COLO829 (cell line): ENCODE measurements around the gene BMP8B.
A peak's percentile ranks its signal among the peaks of the same experiment; 100 is the strongest.
"Not testable (repeated sequence)": the region's sequence is repeated elsewhere in the genome, so short reads cannot be mapped to it uniquely, and the experiment has no call there.

Experiments used
- DNase-seq: peaks from one replicate; pipeline ENCODE4 v3.0.0; 2012; ENCODE audit warnings: low spot score

BMP8B gene

GRCh38 chr1:39812913-39813312 is 24.2 kb upstream of the BMP8B start:
- no peak for DNase-seq

GRCh38 chr1:39808784-39809517 is 20.3 kb upstream of the BMP8B start:
- no peak for DNase-seq

- DNase-seq = no peak
Measured at GRCh38 chr1:39805385-39805784, 16.7 kb upstream of the BMP8B start.

DNA sequence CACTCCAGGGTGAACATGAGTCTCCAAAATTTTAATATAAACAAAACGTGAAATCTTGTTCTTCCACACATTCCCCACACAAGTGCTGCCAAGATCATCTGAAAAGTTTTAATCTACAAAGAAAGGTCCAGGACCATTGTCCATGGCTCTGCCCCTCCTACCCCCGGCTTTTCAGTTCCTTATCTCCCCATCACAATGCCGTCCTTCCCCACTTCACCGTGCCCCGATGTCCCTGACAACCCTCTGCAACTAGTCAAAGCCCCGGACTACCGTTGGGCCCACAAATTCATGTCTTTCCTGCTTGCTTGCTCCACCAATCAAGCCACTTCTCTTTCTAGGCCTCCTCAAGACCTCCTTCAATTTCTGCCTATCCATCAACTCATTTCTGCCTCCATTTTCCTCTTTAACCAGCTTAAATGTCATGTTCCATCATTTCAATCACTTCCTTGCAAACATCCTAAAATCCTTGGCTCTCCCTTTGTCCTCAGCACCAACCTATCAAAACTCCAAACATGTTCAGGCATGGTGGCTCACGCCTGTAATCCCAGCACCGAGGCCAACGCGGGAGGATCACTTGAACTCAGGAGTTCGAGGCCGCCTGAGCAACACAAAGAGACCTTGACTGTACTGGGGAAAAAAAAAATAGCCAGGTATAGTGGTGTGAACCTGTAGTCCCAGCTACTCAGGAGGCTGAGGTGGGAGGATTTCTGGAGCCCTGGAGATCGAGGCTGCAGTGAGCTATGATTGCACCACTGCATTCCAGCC is 14.0 kb upstream of the BMP8B start:
- DNase-seq = no peak

DNA sequence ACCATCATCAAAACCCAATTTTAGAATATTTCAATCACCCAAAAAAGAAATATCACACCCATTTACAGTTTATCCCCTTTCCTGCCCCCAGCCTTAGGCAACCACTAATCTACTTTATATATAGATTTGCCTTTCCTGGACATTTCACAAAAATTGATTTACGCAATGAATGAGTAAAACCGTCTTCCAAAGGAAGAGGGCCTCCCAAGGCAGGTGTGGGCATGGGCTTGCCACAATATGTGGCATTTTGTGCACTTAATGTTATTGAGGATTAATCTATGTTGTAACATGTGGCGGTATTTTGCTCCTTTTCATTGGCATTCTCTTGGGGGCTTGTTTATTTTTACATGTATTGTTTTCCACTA is 11.8 kb upstream of the BMP8B start:
- no peak for DNase-seq

GRCh38 chr1:39799770-39800470 is 11.3 kb upstream of the BMP8B start:
- DNase-seq = peak; percentile 60

- DNase-seq = peak; percentile 75
Measured at GRCh38 chr1:39798859-39799769, 10.4 kb upstream of the BMP8B start.

- DNase-seq = no peak
Measured at GRCh38 chr1:39795651-39796050, 7.0 kb upstream of the BMP8B start.

DNA sequence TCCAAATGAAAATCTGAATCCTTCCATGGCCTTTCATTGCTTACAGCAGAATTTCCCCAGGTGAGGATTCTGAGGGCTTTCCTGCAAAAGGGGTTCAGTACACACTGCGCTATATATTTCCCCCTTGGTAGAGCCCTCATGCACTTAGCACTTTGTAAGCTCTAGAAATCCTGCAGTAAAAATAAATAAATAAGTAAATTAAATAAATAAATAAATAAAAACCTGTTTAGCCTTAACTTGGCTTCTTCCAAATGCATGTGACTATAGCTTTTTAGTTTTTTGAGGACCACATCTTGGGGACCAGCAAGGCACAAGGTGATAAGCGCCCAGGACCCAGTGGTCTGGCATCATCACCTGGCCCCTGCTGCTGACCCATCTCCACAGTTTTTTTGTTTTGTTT is 3.2 kb upstream of the BMP8B start:
- DNase-seq = no peak

DNA sequence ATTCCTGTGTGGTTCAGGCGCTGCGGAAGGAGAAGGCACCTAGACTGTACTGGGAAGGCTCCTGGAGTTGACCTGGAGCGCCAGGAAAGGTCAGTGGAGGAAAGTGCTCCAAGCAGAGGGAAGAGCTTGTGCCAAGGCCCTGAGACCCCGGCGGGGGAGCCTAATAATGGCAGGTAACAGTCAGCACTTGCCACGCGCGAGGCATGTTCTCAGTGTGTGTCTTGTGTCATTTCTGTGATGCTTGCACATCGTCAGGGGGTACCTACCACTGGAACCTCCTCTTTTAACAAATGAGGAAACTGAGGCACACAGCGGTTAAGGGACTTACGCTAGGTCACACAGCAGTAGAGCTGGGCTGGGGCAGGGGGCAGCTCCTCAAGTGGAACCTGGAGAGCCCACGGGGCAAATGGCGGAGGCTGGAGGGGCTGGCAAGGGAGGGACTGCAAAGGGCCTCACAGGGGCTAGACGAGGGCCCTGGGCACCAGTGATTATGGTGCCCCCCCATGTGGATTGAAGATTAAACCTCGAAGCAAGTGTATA is 976 bp upstream of the BMP8B start:
- DNase-seq = no peak

GRCh38 chr1:39788426-39788757 is 273 bp downstream of the BMP8B start:
- DNase-seq = no peak

GRCh38 chr1:39787964-39788363 is 701 bp downstream of the BMP8B start:
- not testable (repeated sequence) for DNase-seq

- no peak for DNase-seq
Measured at GRCh38 chr1:39787468-39787867, 1.2 kb downstream of the BMP8B start.

DNA sequence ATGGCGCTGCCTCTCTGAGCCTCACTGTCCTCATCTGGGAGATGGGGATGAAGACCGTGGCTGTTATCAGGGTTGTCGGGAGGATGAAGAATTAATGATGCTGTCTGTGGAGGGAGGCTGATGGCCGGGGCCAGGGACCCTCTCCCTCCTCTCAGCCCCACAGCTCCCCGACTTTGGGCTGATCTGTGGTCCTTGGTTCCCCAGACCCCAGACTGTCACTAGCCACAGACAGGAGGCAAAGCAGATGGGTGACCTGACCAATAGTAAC is 1.6 kb downstream of the BMP8B start:
- not testable (repeated sequence) for DNase-seq

DNA sequence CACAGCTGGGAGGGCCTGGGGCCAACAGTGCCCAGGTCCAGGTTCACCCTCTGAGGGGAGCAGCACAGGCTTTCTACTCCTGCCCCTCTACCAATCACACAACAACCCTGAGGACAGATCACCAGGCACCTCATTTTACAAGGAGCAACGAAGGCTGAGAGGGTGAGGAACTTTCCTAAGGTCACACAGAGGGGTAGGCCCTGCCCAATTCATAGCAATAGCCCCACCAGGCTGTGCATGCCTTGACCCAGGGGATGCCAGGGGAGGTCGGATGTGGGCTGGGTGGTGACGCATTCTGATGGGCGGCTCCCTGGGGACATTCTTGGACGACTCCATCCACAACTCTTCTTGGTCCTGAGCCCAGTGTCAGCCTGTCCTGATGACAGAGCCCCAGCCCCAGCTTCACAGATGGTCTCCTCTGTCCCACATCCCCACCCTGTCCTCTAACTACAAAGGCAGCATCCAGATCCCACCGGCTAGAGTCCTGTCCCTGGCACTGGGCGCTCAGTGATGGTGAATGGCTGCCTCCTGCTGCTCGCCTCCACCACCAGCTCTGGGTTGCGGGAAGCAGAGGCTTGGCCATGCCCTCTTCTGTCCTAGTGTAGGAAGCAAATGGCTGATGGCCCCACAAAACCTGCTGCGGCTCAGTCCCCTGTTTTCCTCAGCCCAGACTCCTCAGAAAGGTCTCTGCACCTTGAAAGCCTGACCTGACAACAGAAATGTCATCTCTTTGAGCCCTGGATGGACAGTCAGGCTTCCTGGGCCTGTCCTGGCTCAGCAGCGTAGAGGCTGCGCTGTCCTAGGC is 2.2 kb downstream of the BMP8B start:
- DNase-seq = not testable (repeated sequence)

DNA sequence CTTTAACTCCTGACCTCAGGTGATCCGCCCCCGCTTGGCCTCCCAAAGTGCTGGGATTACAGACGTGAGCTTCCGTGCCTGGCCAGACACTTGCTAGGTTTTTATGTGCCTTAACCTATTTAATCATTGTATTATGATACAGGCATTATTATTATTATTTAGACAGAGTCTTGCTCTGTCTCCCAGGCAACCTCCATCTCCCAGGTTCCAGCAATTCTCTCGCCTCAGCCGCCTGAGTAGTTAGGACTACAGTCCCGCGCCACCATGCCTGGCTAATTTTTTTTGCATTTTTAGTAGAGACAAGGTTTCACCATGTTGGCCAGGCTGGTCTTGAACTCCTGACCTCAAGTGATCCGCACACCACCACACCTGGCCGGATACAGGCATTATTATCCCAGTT is 6.0 kb downstream of the BMP8B start:
- DNase-seq = not testable (repeated sequence)

DNA sequence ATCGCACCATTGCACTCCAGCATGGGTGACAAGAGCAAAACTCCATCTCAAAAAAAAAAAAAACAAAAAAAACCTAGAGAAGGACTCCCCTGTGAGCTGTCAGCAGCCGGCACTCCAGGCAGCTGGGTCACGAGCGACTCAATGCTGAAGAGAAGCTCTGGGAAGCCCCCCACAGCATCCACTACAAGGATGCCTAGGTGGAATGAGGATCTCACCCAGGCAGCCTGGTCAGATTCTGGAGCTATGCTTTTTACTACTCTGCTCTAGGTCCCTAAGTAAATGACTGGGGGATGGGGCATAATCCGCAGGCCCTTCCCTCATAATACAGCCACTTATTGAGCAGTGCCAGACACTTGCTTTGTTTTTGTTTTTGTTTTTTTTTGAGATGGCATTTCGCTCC is 6.6 kb downstream of the BMP8B start:
- DNase-seq = no peak

GRCh38 chr1:39781349-39781715 is 7.3 kb downstream of the BMP8B start:
- no peak for DNase-seq

DNA sequence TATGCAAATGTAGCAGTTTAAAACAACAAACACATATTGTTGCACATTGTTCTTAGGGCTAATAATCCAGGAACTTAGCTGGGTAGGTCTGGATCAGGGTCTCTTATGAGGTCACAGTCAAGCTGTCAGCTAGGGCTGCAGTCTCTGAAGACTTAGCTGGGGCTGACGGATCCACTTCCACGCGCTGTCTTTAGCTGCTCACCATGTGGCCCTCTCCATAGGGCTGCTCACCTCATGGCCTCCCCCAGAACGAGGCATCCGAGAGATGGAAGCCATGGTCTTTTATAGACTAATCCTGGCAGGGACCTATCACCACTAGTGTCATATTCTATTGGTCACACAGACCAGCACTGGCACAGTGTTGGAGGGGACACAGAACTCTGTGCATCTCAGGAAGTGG is 8.8 kb downstream of the BMP8B start:
- DNase-seq = no peak

GRCh38 chr1:39779137-39779536 is 9.5 kb downstream of the BMP8B start:
- DNase-seq = no peak

GRCh38 chr1:39778463-39779099 is 10.1 kb downstream of the BMP8B start:
- not testable (repeated sequence) for DNase-seq
